ENCODE data around the gene TUBA1B.
A peak's percentile ranks its signal among the peaks of the same experiment; 100 is the strongest.
"Not testable (repeated sequence)": the region's sequence is repeated elsewhere in the genome, so short reads cannot be mapped to it uniquely, and the experiment has no call there.

Gene TUBA1B

DNA sequence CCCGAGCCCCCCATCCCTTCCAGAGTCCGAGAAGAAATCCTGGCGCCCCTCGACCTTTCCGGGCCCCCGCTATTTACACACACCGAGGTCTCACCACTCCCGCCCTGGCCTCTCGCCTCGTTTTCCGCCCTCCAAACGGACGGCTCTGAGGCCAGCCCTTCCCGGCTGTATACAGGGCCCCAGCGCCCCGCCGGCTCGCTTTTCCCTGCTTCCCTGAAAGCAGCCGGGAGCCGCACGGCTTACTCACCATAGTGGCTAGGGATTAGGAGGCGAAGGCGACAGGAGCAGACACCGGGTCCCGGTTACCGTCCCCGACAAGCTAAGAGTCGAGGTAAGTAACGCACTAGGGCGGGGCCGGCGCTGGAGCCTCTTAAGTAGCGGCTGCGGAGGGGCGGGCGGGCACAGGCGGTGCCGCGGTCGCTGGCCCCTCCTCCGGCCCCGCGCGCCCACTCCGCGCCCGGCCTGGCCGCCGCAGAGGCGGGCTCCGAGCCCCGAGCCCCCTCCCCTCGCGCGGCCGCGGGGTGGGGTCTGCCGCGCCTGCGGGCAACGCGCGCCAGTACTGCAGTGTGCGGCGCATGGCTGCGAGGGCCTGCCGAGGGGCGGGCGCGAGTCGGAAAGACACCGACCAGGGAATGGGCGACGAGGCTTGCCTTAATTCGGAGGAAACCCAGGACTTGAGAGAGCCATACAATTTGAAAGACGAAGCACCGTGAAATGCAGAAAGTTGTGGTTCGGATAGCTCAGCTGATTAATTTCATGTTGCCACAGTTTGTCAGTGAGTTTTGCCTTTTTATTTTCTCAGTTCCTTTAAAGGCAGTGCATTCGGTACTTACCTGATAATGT, at the start of gene TUBA1B:
TSS of gene TUBA1B (minus strand) at position 345 of the 843 bp plus-strand sequence. CDS start at position 250, 95 bp downstream.
- peaks cover 29% of the 10 kb centered on the region for H3K4me1 ChIP-seq (ENCODE audit: insufficient read depth, low read length)
- H3K27me3 ChIP-seq (ENCODE audit: control insufficient read depth in 1 of 2, insufficient read depth in 2 of 2, low read length in 2 of 2) = no peaks in the 10 kb centered on the region
- peak within 1 kb of the TSS; percentile 93 to 97 for H3K4me3 ChIP-seq (ENCODE audit: low read depth in 1 of 2, low read length in 2 of 2)
- H3K27ac ChIP-seq (ENCODE audit: low read depth, low read length) = peak within 1 kb of the TSS; percentile 99
- H3K9me3 ChIP-seq (ENCODE audit: low read length) = no peaks in the 10 kb centered on the region
- H3K36me3 ChIP-seq (ENCODE audit: insufficient read depth, low read length) = peaks cover 26% of the 10 kb centered on the region
- peak within 1 kb of the TSS; percentile 96 for H3K9ac ChIP-seq (ENCODE audit: low read length)

DNA sequence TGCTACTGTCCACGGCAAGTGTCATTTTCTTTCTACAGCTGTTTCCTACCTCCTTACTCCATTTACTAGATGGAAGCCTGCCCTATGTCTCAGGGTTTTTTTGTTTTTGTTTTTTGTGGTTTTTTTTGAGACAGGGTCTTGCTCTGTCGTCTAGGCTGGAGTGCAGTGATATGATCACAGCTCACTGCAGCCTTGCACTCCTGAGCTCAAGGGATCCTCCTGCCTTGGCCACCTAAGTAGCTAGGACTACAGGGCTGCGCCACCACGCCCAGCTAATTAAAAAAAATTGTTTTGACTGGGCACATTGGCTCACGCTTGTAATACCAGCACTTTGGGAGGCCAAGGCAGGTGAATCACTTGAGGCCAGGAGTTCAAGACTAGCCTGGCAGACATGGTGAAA, 43.0 kb upstream of the TUBA1B start:
- H3K27me3 ChIP-seq (ENCODE audit: control insufficient read depth in 1 of 2, insufficient read depth in 2 of 2, low read length in 2 of 2) = no peaks in the 10 kb centered on the region
- H3K9ac ChIP-seq (ENCODE audit: low read length) = no peak overlapping the region
- no peaks in the 10 kb centered on the region for H3K4me1 ChIP-seq (ENCODE audit: insufficient read depth, low read length)
- H3K36me3 ChIP-seq (ENCODE audit: insufficient read depth, low read length) = no peaks in the 10 kb centered on the region
- no peak overlapping the region for H3K27ac ChIP-seq (ENCODE audit: low read depth, low read length)
- H3K4me3 ChIP-seq (ENCODE audit: low read depth in 1 of 2, low read length in 2 of 2) = no peak overlapping the region
- no peaks in the 10 kb centered on the region for H3K9me3 ChIP-seq (ENCODE audit: low read length)

- H3K27me3 ChIP-seq (ENCODE audit: control insufficient read depth in 1 of 2, insufficient read depth in 2 of 2, low read length in 2 of 2) = no peaks in the 10 kb centered on the region
- H3K27ac ChIP-seq (ENCODE audit: low read depth, low read length) = no peak overlapping the region
- no peaks in the 10 kb centered on the region for H3K36me3 ChIP-seq (ENCODE audit: insufficient read depth, low read length)
- no peak overlapping the region for H3K4me3 ChIP-seq (ENCODE audit: low read depth in 1 of 2, low read length in 2 of 2)
- H3K9ac ChIP-seq (ENCODE audit: low read length) = no peak overlapping the region
- H3K9me3 ChIP-seq (ENCODE audit: low read length) = no peaks in the 10 kb centered on the region
- H3K4me1 ChIP-seq (ENCODE audit: insufficient read depth, low read length) = no peaks in the 10 kb centered on the region
These were observed 39.7 kb upstream of the TUBA1B start for GRCh38 chr12:49170924-49171323.

GRCh38 chr12:49165114-49165513, 33.9 kb upstream of the TUBA1B start:
- H3K27ac ChIP-seq (ENCODE audit: low read depth, low read length) = no peak overlapping the region
- no peaks in the 10 kb centered on the region for H3K36me3 ChIP-seq (ENCODE audit: insufficient read depth, low read length)
- no peak overlapping the region for H3K4me3 ChIP-seq (ENCODE audit: low read depth in 1 of 2, low read length in 2 of 2)
- H3K4me1 ChIP-seq (ENCODE audit: insufficient read depth, low read length) = no peaks in the 10 kb centered on the region
- H3K9me3 ChIP-seq (ENCODE audit: low read length) = no peaks in the 10 kb centered on the region
- H3K27me3 ChIP-seq (ENCODE audit: control insufficient read depth in 1 of 2, insufficient read depth in 2 of 2, low read length in 2 of 2) = no peaks in the 10 kb centered on the region
- no peak overlapping the region for H3K9ac ChIP-seq (ENCODE audit: low read length)

DNA sequence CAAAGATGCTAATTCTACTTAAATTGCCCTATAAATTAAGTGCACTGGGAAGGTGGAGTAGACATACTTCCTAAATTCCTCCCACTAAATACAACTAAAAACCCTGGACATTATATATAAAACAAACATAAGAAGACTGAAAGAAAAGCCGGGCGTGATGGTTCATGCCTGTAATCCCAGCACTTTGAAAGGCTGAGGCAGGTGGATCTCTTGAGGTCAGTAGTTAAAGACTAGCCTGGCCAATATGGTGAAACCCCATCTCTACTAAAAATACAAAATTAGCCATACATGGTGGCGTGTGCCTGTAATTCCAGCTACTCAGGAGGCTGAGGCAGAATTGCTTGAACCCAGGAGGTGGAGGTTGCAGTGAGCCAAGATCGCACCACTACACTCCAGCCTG, 30.7 kb upstream of the TUBA1B start:
- H3K4me1 ChIP-seq (ENCODE audit: insufficient read depth, low read length); H3K27me3 ChIP-seq (ENCODE audit: control insufficient read depth in 1 of 2, insufficient read depth in 2 of 2, low read length in 2 of 2); H3K27ac ChIP-seq (ENCODE audit: low read depth, low read length); H3K9me3 ChIP-seq (ENCODE audit: low read length); H3K9ac ChIP-seq (ENCODE audit: low read length); H3K36me3 ChIP-seq (ENCODE audit: insufficient read depth, low read length); H3K4me3 ChIP-seq (ENCODE audit: low read depth in 1 of 2, low read length in 2 of 2): not testable (repeated sequence)

GRCh38 chr12:49161092-49161795, 30.0 kb upstream of the TUBA1B start:
- H3K4me3 ChIP-seq (ENCODE audit: low read depth in 1 of 2, low read length in 2 of 2) = no peak overlapping the region

GRCh38 chr12:49160399-49160798, 29.2 kb upstream of the TUBA1B start:
- Histone ChIP-seq H3K9me3 (ENCODE audit: low read length) (no peaks in the 10 kb centered on the region), H3K27ac (ENCODE audit: low read depth, low read length) (no peak overlapping the region), H3K27me3 (ENCODE audit: control insufficient read depth in 1 of 2, insufficient read depth in 2 of 2, low read length in 2 of 2) (no peaks in the 10 kb centered on the region), H3K36me3 (ENCODE audit: insufficient read depth, low read length) (no peaks in the 10 kb centered on the region), H3K4me3 (ENCODE audit: low read depth in 1 of 2, low read length in 2 of 2) (no peak overlapping the region), H3K9ac (ENCODE audit: low read length) (no peak overlapping the region), H3K4me1 (ENCODE audit: insufficient read depth, low read length) (no peaks in the 10 kb centered on the region)

More at GRCh38 chr12:49161092-49161795, 30.0 kb upstream of the TUBA1B start:
- Histone ChIP-seq H3K4me1 (ENCODE audit: insufficient read depth, low read length) (no peaks in the 10 kb centered on the region), H3K36me3 (ENCODE audit: insufficient read depth, low read length) (no peaks in the 10 kb centered on the region), H3K9me3 (ENCODE audit: low read length) (no peaks in the 10 kb centered on the region), H3K27ac (ENCODE audit: low read depth, low read length) (no peak overlapping the region), H3K9ac (ENCODE audit: low read length) (no peak overlapping the region), H3K27me3 (ENCODE audit: control insufficient read depth in 1 of 2, insufficient read depth in 2 of 2, low read length in 2 of 2) (no peaks in the 10 kb centered on the region)

DNA sequence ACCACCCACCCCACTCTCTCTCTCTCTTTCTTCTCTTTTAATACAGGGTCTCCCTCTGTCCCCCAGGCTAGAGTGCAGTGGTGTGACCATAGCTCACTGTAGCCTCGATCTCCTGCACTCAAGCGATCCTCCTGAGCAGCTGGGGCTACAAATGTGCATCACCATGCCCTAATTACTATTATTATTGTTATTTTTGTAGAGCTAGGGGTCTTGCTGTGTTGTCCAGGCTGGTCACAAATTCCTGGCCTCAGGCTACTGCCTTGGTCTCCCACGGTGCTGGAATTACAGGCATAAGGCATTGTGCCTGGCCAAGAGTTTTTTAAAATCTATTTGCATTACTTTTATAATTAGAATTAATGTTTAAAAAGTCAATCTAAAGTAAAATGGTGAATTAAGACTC, 23.0 kb upstream of the TUBA1B start:
- H3K9ac ChIP-seq (ENCODE audit: low read length) = no peak overlapping the region
- H3K36me3 ChIP-seq (ENCODE audit: insufficient read depth, low read length) = no peaks in the 10 kb centered on the region
- H3K4me3 ChIP-seq (ENCODE audit: low read depth in 1 of 2, low read length in 2 of 2) = no peak overlapping the region
- no peaks in the 10 kb centered on the region for H3K9me3 ChIP-seq (ENCODE audit: low read length)
- H3K4me1 ChIP-seq (ENCODE audit: insufficient read depth, low read length) = no peaks in the 10 kb centered on the region
- no peaks in the 10 kb centered on the region for H3K27me3 ChIP-seq (ENCODE audit: control insufficient read depth in 1 of 2, insufficient read depth in 2 of 2, low read length in 2 of 2)
- no peak overlapping the region for H3K27ac ChIP-seq (ENCODE audit: low read depth, low read length)

GRCh38 chr12:49147384-49147783, 16.2 kb upstream of the TUBA1B start:
- H3K36me3 ChIP-seq (ENCODE audit: insufficient read depth, low read length) = no peaks in the 10 kb centered on the region
- no peaks in the 10 kb centered on the region for H3K4me1 ChIP-seq (ENCODE audit: insufficient read depth, low read length)
- no peaks in the 10 kb centered on the region for H3K9me3 ChIP-seq (ENCODE audit: low read length)
- no peak overlapping the region for H3K27ac ChIP-seq (ENCODE audit: low read depth, low read length)
- H3K9ac ChIP-seq (ENCODE audit: low read length) = no peak overlapping the region
- no peak overlapping the region for H3K4me3 ChIP-seq (ENCODE audit: low read depth in 1 of 2, low read length in 2 of 2)
- no peaks in the 10 kb centered on the region for H3K27me3 ChIP-seq (ENCODE audit: control insufficient read depth in 1 of 2, insufficient read depth in 2 of 2, low read length in 2 of 2)

- Histone ChIP-seq H3K4me1 (ENCODE audit: insufficient read depth, low read length) (no peaks in the 10 kb centered on the region), H3K36me3 (ENCODE audit: insufficient read depth, low read length) (no peaks in the 10 kb centered on the region), H3K27ac (ENCODE audit: low read depth, low read length) (no peak overlapping the region), H3K27me3 (ENCODE audit: control insufficient read depth in 1 of 2, insufficient read depth in 2 of 2, low read length in 2 of 2) (no peaks in the 10 kb centered on the region), H3K9ac (ENCODE audit: low read length) (no peak overlapping the region), H3K9me3 (ENCODE audit: low read length) (no peaks in the 10 kb centered on the region), H3K4me3 (ENCODE audit: low read depth in 1 of 2, low read length in 2 of 2) (no peak overlapping the region)
These were observed 15.2 kb upstream of the TUBA1B start for GRCh38 chr12:49146406-49146805.

DNA sequence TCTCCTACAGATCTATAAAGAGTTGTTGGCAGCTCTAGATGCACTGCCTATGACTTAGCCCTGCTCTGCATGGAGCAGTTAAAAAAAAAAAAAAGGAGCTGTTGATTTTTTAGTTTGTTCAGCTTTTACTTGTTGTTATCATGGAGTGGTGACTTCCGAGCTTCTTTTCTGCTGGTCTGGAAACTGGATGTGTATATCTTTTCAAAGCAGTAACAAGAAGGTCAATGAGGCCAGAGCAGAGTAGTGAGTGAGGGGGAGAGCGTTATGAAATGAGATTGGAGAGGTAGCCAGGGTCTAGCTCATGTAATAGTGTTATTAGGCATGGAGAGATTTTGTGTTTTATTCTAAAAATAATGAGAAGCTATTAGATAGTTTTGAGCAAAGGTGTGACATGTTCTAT, 13.2 kb upstream of the TUBA1B start:
- Histone ChIP-seq H3K4me1 (ENCODE audit: insufficient read depth, low read length) (no peaks in the 10 kb centered on the region), H3K27ac (ENCODE audit: low read depth, low read length) (no peak overlapping the region), H3K9ac (ENCODE audit: low read length) (no peak overlapping the region), H3K36me3 (ENCODE audit: insufficient read depth, low read length) (no peaks in the 10 kb centered on the region), H3K9me3 (ENCODE audit: low read length) (no peaks in the 10 kb centered on the region), H3K4me3 (ENCODE audit: low read depth in 1 of 2, low read length in 2 of 2) (no peak overlapping the region), H3K27me3 (ENCODE audit: control insufficient read depth in 1 of 2, insufficient read depth in 2 of 2, low read length in 2 of 2) (no peaks in the 10 kb centered on the region)
